ENCODE results near the gene PRPSAP1.

PRPSAP1 gene

DNA sequence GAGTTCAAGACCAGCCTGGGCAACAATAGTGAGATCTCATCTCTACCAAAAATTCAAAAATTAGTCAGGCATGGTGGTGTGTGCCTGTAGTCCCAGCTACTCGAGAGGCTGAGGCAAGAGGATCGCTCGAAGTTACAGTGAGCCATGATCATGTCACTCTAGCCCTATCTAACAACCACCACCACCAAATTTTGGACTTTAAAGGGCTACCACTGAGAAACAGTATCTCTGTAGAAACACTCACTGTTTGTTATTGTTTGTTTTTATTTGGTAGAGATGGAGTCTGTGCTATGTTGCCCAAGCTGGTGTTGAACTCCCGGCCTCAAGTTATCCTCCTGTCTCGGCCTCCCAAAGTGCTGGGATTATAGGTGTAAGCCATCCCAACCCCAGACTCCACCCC is 89.8 kb downstream of the PRPSAP1 start:
- no peak overlapping the region for H3K4me3 Mint-ChIP-seq
- H3K9me3 Mint-ChIP-seq = no peaks in the 10 kb centered on the region
- no peak overlapping the region for H3K27ac Mint-ChIP-seq
- H3K4me1 Mint-ChIP-seq = peaks cover 65% of the 10 kb centered on the region
- DNase-seq = no peak
- peaks cover 8% of the 10 kb centered on the region for H3K27me3 Mint-ChIP-seq (ENCODE audit: low read depth, poor library complexity)
- TF ChIP-seq, protein P1, sequence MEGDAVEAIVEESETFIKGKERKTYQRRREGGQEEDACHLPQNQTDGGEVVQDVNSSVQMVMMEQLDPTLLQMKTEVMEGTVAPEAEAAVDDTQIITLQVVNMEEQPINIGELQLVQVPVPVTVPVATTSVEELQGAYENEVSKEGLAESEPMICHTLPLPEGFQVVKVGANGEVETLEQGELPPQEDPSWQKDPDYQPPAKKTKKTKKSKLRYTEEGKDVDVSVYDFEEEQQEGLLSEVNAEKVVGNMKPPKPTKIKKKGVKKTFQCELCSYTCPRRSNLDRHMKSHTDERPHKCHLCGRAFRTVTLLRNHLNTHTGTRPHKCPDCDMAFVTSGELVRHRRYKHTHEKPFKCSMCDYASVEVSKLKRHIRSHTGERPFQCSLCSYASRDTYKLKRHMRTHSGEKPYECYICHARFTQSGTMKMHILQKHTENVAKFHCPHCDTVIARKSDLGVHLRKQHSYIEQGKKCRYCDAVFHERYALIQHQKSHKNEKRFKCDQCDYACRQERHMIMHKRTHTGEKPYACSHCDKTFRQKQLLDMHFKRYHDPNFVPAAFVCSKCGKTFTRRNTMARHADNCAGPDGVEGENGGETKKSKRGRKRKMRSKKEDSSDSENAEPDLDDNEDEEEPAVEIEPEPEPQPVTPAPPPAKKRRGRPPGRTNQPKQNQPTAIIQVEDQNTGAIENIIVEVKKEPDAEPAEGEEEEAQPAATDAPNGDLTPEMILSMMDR (IDR thresholded peaks at IDR 0.05) = no peak
- peaks cover 8% of the 10 kb centered on the region for H3K36me3 Mint-ChIP-seq (ENCODE audit: low read depth)

DNA sequence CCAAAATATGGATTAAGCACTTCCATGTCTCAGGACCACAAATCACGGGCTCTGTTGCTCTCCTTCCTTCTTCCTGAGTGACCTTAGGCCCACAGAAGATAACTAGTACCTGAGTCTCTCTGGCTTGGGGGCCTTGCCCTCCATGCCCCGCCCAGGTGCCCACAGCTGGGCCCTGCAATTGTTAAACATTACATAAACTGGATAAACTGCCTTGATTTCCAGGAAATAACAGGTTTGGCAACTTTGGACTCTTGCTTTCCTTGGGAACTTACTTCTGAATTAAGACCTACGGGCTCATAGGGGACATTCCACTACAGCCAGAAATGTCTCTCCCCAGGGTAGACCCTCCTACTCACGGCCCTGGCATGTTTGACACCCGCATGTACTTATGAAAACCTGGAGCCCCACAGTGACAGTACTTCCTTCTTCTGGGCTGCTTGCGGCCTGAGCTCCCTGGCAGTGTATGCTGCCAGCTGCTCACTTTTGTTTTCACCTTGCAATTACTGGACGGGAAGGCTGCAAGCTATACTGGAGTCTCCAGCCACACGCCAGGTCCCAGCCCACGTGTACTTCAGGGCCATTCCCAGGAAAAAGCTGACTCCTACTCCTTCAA is 90.9 kb downstream of the PRPSAP1 start:
- TF ChIP-seq, protein P1 (IDR thresholded peaks at IDR 0.05) = no peak
- H3K4me1 Mint-ChIP-seq = peaks cover 64% of the 10 kb centered on the region
- no peak overlapping the region for H3K4me3 Mint-ChIP-seq
- no peak overlapping the region for H3K27ac Mint-ChIP-seq
- DNase-seq = no peak
- peaks cover 3% of the 10 kb centered on the region for H3K36me3 Mint-ChIP-seq (ENCODE audit: low read depth)
- peaks cover 8% of the 10 kb centered on the region for H3K27me3 Mint-ChIP-seq (ENCODE audit: low read depth, poor library complexity)
- H3K9me3 Mint-ChIP-seq = peaks cover 4% of the 10 kb centered on the region

DNA sequence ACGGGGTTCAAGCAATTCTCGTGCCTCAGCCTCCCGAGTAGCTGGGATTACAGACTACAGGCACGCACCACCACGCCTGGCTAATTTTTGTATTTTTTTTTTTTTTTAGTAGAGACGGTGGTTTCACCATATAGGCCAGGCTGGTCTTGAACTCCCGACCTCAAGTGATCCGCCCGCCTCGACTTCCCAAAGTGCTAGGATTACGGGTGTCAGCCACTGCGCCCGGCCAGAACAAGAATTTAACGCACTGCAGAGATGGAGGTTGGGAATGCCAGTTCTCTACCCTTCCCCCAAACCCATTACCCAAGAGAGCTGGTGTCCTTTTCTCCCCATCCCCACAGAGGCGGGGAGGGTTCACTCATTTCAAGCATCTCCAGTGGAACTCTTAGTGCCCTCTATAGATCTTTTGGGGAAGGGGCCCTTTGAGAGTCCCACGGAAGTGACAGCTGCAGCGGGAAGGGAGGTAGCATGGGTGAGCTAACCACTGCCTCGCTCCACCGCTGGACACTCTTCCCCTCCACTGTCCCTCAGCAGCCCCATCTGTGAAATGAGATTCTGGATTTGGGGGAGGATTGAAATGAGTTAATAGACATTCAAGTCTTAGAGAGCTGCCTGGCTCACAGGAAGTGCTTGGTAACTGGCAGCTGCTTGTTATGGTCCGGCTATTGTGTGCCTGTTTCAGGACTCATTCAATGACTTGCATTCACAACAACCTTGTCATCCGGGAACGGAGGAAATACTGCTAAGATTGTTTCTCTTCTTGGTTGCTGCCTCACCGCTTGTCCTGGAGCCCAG is 92.1 kb downstream of the PRPSAP1 start:
- H3K36me3 Mint-ChIP-seq (ENCODE audit: low read depth) = no peaks in the 10 kb centered on the region
- peaks cover 8% of the 10 kb centered on the region for H3K27me3 Mint-ChIP-seq (ENCODE audit: low read depth, poor library complexity)
- H3K9me3 Mint-ChIP-seq = peaks cover 7% of the 10 kb centered on the region
- no peak overlapping the region for H3K27ac Mint-ChIP-seq
- H3K4me1 Mint-ChIP-seq = peaks cover 64% of the 10 kb centered on the region
- TF ChIP-seq, protein P1 (IDR thresholded peaks at IDR 0.05) = no peak
- no peak overlapping the region for H3K4me3 Mint-ChIP-seq
- DNase-seq = no peak

DNA sequence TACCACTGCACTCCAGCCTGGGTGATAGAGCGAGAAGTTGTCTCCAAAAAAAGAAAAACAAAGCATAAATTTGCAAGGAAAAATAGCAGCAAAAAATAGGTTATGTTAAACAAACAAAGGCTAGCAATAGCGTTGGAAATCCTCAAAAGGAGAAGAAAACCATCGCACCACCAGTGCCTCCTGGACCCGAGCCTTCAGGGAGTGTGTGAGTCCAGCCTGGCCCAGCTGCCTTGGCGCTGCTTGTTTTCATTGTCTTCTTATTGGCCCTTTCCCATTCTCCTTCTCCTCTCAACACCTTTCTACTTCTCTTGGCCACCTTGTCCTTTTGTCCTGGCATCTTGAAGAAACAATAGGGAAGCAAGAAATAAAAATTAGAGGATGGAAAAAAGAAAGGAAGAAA is 93.0 kb downstream of the PRPSAP1 start:
- TF ChIP-seq, protein P1 (IDR thresholded peaks at IDR 0.05) = no peak
- no peak for DNase-seq
- no peaks in the 10 kb centered on the region for H3K36me3 Mint-ChIP-seq (ENCODE audit: low read depth)
- peaks cover 11% of the 10 kb centered on the region for H3K9me3 Mint-ChIP-seq
- peaks cover 8% of the 10 kb centered on the region for H3K27me3 Mint-ChIP-seq (ENCODE audit: low read depth, poor library complexity)
- H3K4me3 Mint-ChIP-seq = no peak overlapping the region
- H3K4me1 Mint-ChIP-seq = peaks cover 70% of the 10 kb centered on the region
- no peak overlapping the region for H3K27ac Mint-ChIP-seq

DNA sequence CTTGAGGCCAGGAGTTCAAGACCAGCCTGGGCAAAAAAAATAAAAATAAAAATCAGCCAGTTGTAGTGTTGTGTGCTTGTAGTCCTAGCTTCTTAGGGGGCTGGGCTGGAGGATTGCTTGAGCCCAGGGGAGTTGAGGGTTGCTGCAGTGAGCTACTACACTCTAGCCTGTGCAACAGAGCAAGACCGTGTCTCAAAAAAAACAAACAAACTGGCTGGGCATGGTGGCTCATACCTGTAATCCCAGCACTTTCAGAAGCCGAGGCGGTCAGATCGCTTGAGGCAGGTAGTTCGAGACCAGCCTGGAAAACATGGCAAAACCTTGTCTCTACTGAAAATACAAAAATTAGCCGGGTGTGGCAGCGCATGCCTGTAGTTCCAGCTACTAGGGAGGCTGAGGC is 93.5 kb downstream of the PRPSAP1 start:
- H3K4me1 Mint-ChIP-seq = peaks cover 75% of the 10 kb centered on the region
- TF ChIP-seq, protein P1 (IDR thresholded peaks at IDR 0.05) = no peak
- H3K27ac Mint-ChIP-seq = no peak overlapping the region
- H3K27me3 Mint-ChIP-seq (ENCODE audit: low read depth, poor library complexity) = peaks cover 13% of the 10 kb centered on the region
- no peak overlapping the region for H3K4me3 Mint-ChIP-seq
- H3K9me3 Mint-ChIP-seq = peaks cover 11% of the 10 kb centered on the region
- no peaks in the 10 kb centered on the region for H3K36me3 Mint-ChIP-seq (ENCODE audit: low read depth)
- no peak for DNase-seq
